SK-N-MC (cell line): ENCODE results near the gene DMAP1.

ENCODE experiments used
- DNase-seq: peaks from one replicate; pipeline ENCODE4 v3.0.0-alpha.2; 2011; ENCODE audit warnings: low read depth, low spot score
- H3K27ac ChIP-seq: fragments of 200-600 bp; sonication (generic); 2 replicates; pipeline ENCODE4 v1.5.1; 2016; ENCODE audit warnings: mixed run types
- H3K36me3 ChIP-seq: fragments of 200-600 bp; sonication (generic); 2 replicates; pipeline ENCODE4 v1.6.1; 2017; ENCODE audit warnings: antibody characterized with exemption, low read length, mixed read lengths; ENCODE audit not compliant: insufficient read depth
- H3K4me3 ChIP-seq: fragments of 200-600 bp; sonication (generic); 2 replicates; pipeline ENCODE4 v1.5.1; 2016
- H3K9ac ChIP-seq: fragments of 200-600 bp; sonication (generic); 2 replicates; pipeline ENCODE4 v1.8.0; 2017; ENCODE audit warnings: mixed run types, mixed read lengths; ENCODE audit not compliant: insufficient read length
- H3K9me3 ChIP-seq: fragments of 200-600 bp; sonication (generic); 2 replicates; pipeline ENCODE4 v1.6.1; 2017; ENCODE audit warnings: low read depth, mild to moderate bottlenecking, antibody characterized with exemption, low read length, moderate library complexity, mixed read lengths
- EZH2 ChIP-seq: fragments of 200-600 bp; sonication (generic); IDR thresholded peaks from one replicate; pipeline ENCODE4 v1.6.1; 2017; ENCODE audit warnings: antibody characterized with exemption
- FOXP2 ChIP-seq: optimal IDR thresholded peaks from 2 replicates; pipeline ENCODE3; 2011; ENCODE audit warnings: mild to moderate bottlenecking, moderate library complexity; ENCODE audit not compliant: insufficient read depth; ENCODE audit errors: extremely low read length, control extremely low read depth
- POLR2AphosphoS5 ChIP-seq: IDR thresholded peaks from 2 replicates; pipeline ENCODE4 v1.6.1; 2012; ENCODE audit warnings: mild to moderate bottlenecking, low read depth, low read length, borderline replicate concordance

The DMAP1 gene

GRCh38 chr1:44235808-44236207 is 22.5 kb downstream of the DMAP1 start:
- Histone ChIP-seq H3K36me3 (peaks cover 5% of the 10 kb centered on the region; the same call in 1 of the 2 replicates), H3K27ac (no peak overlapping the region), H3K9ac (no peak overlapping the region), H3K9me3 (no peaks in the 10 kb centered on the region), H3K4me3 (no peak overlapping the region)
- no peak for TF ChIP-seq POLR2AphosphoS5
- TF ChIP-seq FOXP2 = no peak
- TF ChIP-seq EZH2 = no peak
- DNase-seq = no peak

- no peak for TF ChIP-seq FOXP2
- TF ChIP-seq POLR2AphosphoS5 = no peak
- TF ChIP-seq EZH2 = no peak
- DNase-seq = no peak
- Histone ChIP-seq H3K4me3 (no peak overlapping the region), H3K9me3 (no peaks in the 10 kb centered on the region), H3K36me3 (peaks cover 3% of the 10 kb centered on the region; the same call in 1 of the 2 replicates), H3K27ac (no peak overlapping the region), H3K9ac (no peak overlapping the region)
These were observed 23.4 kb downstream of the DMAP1 start for GRCh38 chr1:44236490-44237272.

- Histone ChIP-seq H3K9me3 (no peaks in the 10 kb centered on the region), H3K9ac (no peak overlapping the region), H3K27ac (peak overlapping the region; percentile 39), H3K36me3 (no peaks in the 10 kb centered on the region), H3K4me3 (peak overlapping the region; percentile 55)
- TF ChIP-seq EZH2 (no peak), FOXP2 (peak; percentile 93), POLR2AphosphoS5 (peak; percentile 64)
- DNase-seq = peak; percentile 77
These were observed 24.6 kb downstream of the DMAP1 start for GRCh38 chr1:44237721-44238457.

- TF ChIP-seq FOXP2 (no peak), POLR2AphosphoS5 (no peak), EZH2 (no peak)
- no peak overlapping the region for H3K9ac ChIP-seq
These were observed 25.4 kb downstream of the DMAP1 start for GRCh38 chr1:44238660-44239059.

GRCh38 chr1:44239331-44239960 is 26.2 kb downstream of the DMAP1 start:
- Histone ChIP-seq H3K4me3 (no peak overlapping the region), H3K36me3 (0 out of 2 replicates have a peak, but pooled peaks cover 3% of the 10 kb centered on the region), H3K9ac (no peak overlapping the region), H3K9me3 (no peaks in the 10 kb centered on the region), H3K27ac (peak overlapping the region; percentile 74)
- no peak for DNase-seq
- TF ChIP-seq FOXP2 (no peak), POLR2AphosphoS5 (peak; percentile 51; the same call in 1 of the 2 replicates)

More at GRCh38 chr1:44238660-44239059, 25.4 kb downstream of the DMAP1 start:
- Histone ChIP-seq H3K27ac (peak overlapping the region; percentile 74; the same call in 1 of the 2 replicates), H3K9me3 (no peaks in the 10 kb centered on the region), H3K36me3 (no peaks in the 10 kb centered on the region), H3K4me3 (no peak overlapping the region)
- DNase-seq = no peak

- Histone ChIP-seq H3K4me3 (no peak overlapping the region), H3K9ac (peak overlapping the region; percentile 40), H3K27ac (peak overlapping the region; percentile 74), H3K36me3 (0 out of 2 replicates have a peak, but pooled peaks cover 3% of the 10 kb centered on the region), H3K9me3 (no peaks in the 10 kb centered on the region)
- DNase-seq = no peak
- no peak for TF ChIP-seq FOXP2
- TF ChIP-seq POLR2AphosphoS5 = no peak
- TF ChIP-seq EZH2 = no peak
These were observed 26.7 kb downstream of the DMAP1 start for GRCh38 chr1:44239961-44240371.

- no peak overlapping the region for H3K9ac ChIP-seq
- TF ChIP-seq FOXP2 (no peak), EZH2 (no peak), POLR2AphosphoS5 (no peak)
These were observed 27.8 kb downstream of the DMAP1 start for GRCh38 chr1:44240802-44241671.

More at GRCh38 chr1:44240802-44241671, 27.8 kb downstream of the DMAP1 start:
- Histone ChIP-seq H3K9me3 (no peaks in the 10 kb centered on the region), H3K36me3 (0 out of 2 replicates have a peak, but pooled peaks cover 3% of the 10 kb centered on the region), H3K4me3 (no peak overlapping the region), H3K27ac (no peak overlapping the region)
- DNase-seq = no peak
